WTC11 (cell line): Measurements from ENCODE around the gene FGD6. TPM values are rescaled to one million over a fixed set of nuclear protein-coding genes. Genes with fewer than 3 reads are reported as not detected.
A peak's percentile ranks its signal among the peaks of the same experiment; 100 is the strongest.

ENCODE experiments used
- ATAC-seq: fragments of 200-7000 bp; cut with Tn5 transposase; 2 replicates; pipeline ENCODE4 v1.10.0; 2021; ENCODE audit warnings: mild to moderate bottlenecking, moderate library complexity
- CTCF ChIA-PET: fragments of 300-600 bp; sonication (Branson Sonifier 250); formaldehyde crosslinking; loops from one replicate; lab custom pipeline; 2021; ENCODE audit warnings: antibody characterized with exemption; lab: Charles Lee
- POLR2A ChIA-PET: fragments of 350-600 bp; sonication (Branson Sonifier 250); formaldehyde crosslinking; loops from one replicate; lab custom pipeline; 2021; ENCODE audit warnings: antibody characterized with exemption; lab: Charles Lee
- DNase-seq: peaks from one replicate; pipeline ENCODE4 v3.0.0; 2021; ENCODE audit warnings: low spot score
- H3K27ac Mint-ChIP-seq: 2 replicates; pipeline ENCODE4 v1.8.0; 2021; ENCODE audit warnings: mixed read lengths
- H3K27me3 Mint-ChIP-seq: 2 replicates; pipeline ENCODE4 v1.8.0; 2021; ENCODE audit warnings: low read depth, mild to moderate bottlenecking, moderate library complexity, mixed read lengths
- H3K36me3 Mint-ChIP-seq: 2 replicates; pipeline ENCODE4 v1.8.0; 2021; ENCODE audit warnings: mixed read lengths
- H3K4me1 Mint-ChIP-seq: 2 replicates; pipeline ENCODE4 v1.8.0; 2022; ENCODE audit warnings: mixed read lengths
- H3K4me3 Mint-ChIP-seq: 2 replicates; pipeline ENCODE4 v1.8.0; 2021; ENCODE audit warnings: mild to moderate bottlenecking, moderate library complexity, mixed read lengths
- H3K9me3 Mint-ChIP-seq: 2 replicates; pipeline ENCODE4 v1.8.0; 2021; ENCODE audit warnings: mixed read lengths
- AFF4 ChIP-seq: sonication (generic); formaldehyde crosslinking; IDR thresholded peaks from 2 replicates; pipeline ENCODE4 v1.8.1; 2023; ENCODE audit warnings: mild to moderate bottlenecking, missing genetic modification reagents, borderline replicate concordance
- ESRRA ChIP-seq: sonication (generic); formaldehyde crosslinking; IDR thresholded peaks from 2 replicates; pipeline ENCODE4 v1.8.1; 2022; ENCODE audit warnings: mild to moderate bottlenecking, missing genetic modification reagents, borderline replicate concordance
- FOXK1 ChIP-seq: sonication (generic); formaldehyde crosslinking; IDR thresholded peaks from 2 replicates; pipeline ENCODE4 v1.8.0; 2022; ENCODE audit warnings: mild to moderate bottlenecking, moderate library complexity, missing genetic modification reagents
- GRHL2 ChIP-seq: fragments of 250-450 bp; sonication (Bioruptor Pico); IDR thresholded peaks from 2 replicates; pipeline ENCODE4 v1.8.0; 2022; ENCODE audit warnings: mild to moderate bottlenecking, moderate library complexity; ENCODE audit not compliant: insufficient replicate concordance, severe bottlenecking
- JUN ChIP-seq: sonication (generic); formaldehyde crosslinking; IDR thresholded peaks from 2 replicates; pipeline ENCODE4 v1.8.0; 2023; ENCODE audit warnings: mild to moderate bottlenecking, missing genetic modification reagents
- MXD4 ChIP-seq: fragments of 250-450 bp; sonication (Bioruptor Pico); IDR thresholded peaks from 2 replicates; pipeline ENCODE4 v1.8.0; 2021; ENCODE audit warnings: mild to moderate bottlenecking, moderate library complexity, borderline replicate concordance
- MYBL2 ChIP-seq: sonication (generic); formaldehyde crosslinking; IDR thresholded peaks from 2 replicates; pipeline ENCODE4 v1.8.1; 2023; ENCODE audit warnings: mild to moderate bottlenecking, moderate library complexity, missing genetic modification reagents
- PRDM15 ChIP-seq: sonication (generic); formaldehyde crosslinking; IDR thresholded peaks from 2 replicates; pipeline ENCODE4 v1.8.0; 2022; ENCODE audit warnings: missing genetic modification reagents
- RORB ChIP-seq: fragments of 250-450 bp; sonication (Bioruptor Pico); IDR thresholded peaks from 2 replicates; pipeline ENCODE4 v1.9.0; 2021; ENCODE audit warnings: mild to moderate bottlenecking
- SOX15 ChIP-seq: fragments of 250-450 bp; sonication (Bioruptor Pico); IDR thresholded peaks from 2 replicates; pipeline ENCODE4 v1.9.0; 2021; ENCODE audit warnings: mild to moderate bottlenecking
- SP1 ChIP-seq: sonication (generic); formaldehyde crosslinking; conservative IDR thresholded peaks from 2 replicates; pipeline ENCODE4 v1.8.1; 2022; ENCODE audit warnings: missing genetic modification reagents
- TEAD4 ChIP-seq: sonication (generic); formaldehyde crosslinking; IDR thresholded peaks from 2 replicates; pipeline ENCODE4 v1.8.0; 2022; ENCODE audit warnings: mild to moderate bottlenecking, missing genetic modification reagents
- ZBTB21 ChIP-seq: sonication (generic); formaldehyde crosslinking; IDR thresholded peaks from 2 replicates; pipeline ENCODE4 v1.8.1; 2023; ENCODE audit warnings: mild to moderate bottlenecking, missing genetic modification reagents, borderline replicate concordance
- ZNF138 ChIP-seq: sonication (generic); formaldehyde crosslinking; conservative IDR thresholded peaks from 2 replicates; pipeline ENCODE4 v1.8.1; 2022; ENCODE audit warnings: mild to moderate bottlenecking, moderate library complexity, missing genetic modification reagents
- ZNF232 ChIP-seq: sonication (generic); formaldehyde crosslinking; IDR thresholded peaks from 2 replicates; pipeline ENCODE4 v1.8.0; 2022; ENCODE audit warnings: mild to moderate bottlenecking, missing genetic modification reagents
- total RNA-seq: library from RNA; stranded (reverse); gene quantifications from 3 replicates; pipeline ENCODE4 v1.2.3, GENCODE V29; 2021
- TF ChIP-seq, protein P1 (sequence below): fragments of 250-450 bp; sonication (Bioruptor Pico); IDR thresholded peaks from 2 replicates; pipeline ENCODE4 v1.9.0; 2021; ENCODE audit warnings: mild to moderate bottlenecking
- TF ChIP-seq, protein P2 (sequence below): sonication (generic); formaldehyde crosslinking; IDR thresholded peaks from 2 replicates; pipeline ENCODE4 v1.8.0; 2022; ENCODE audit warnings: mild to moderate bottlenecking, missing genetic modification reagents
- TF ChIP-seq, protein P3 (sequence below): fragments of 200-600 bp; IDR thresholded peaks from 2 replicates; pipeline ENCODE4 v1.8.0; 2022; ENCODE audit warnings: antibody characterized with exemption
- TF ChIP-seq, protein P4 (sequence below): sonication (generic); formaldehyde crosslinking; IDR thresholded peaks from 2 replicates; pipeline ENCODE4 v1.8.0; 2022; ENCODE audit warnings: mild to moderate bottlenecking, missing genetic modification reagents

FGD6 gene
- total RNA-seq, 1 experiment from 2014 or later, result 28.2 TPM

GRCh38 chr12:95074766-95075165 is 142.5 kb downstream of the FGD6 start:
- Mint-ChIP-seq H3K4me3 (no peak overlapping the region), H3K9me3 (no peaks in the 10 kb centered on the region), H3K27ac (no peak overlapping the region)
- TF ChIP-seq GRHL2 (CRISPR knock-in tag) (no peak), AFF4 (CRISPR knock-in tag) (no peak), FOXK1 (no peak), PRDM15 (CRISPR knock-in tag) (no peak), RORB (no peak), MXD4 (CRISPR knock-in tag) (no peak), MYBL2 (no peak), SOX15 (CRISPR knock-in tag) (no peak), ZNF232 (CRISPR knock-in tag) (no peak), TEAD4 (CRISPR knock-in tag) (no peak), ZBTB21 (CRISPR knock-in tag) (no peak)
- TF ChIP-seq, protein P1, sequence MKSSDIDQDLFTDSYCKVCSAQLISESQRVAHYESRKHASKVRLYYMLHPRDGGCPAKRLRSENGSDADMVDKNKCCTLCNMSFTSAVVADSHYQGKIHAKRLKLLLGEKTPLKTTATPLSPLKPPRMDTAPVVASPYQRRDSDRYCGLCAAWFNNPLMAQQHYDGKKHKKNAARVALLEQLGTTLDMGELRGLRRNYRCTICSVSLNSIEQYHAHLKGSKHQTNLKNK, result no peak
- TF ChIP-seq, all 79 proteins: peak for 0
- no peak for ATAC-seq
- H3K27me3 Mint-ChIP-seq, result no peaks in the 10 kb centered on the region; the same call in 1 of the 2 replicates
- POLR2A ChIA-PET, result no interaction called here
- CTCF ChIA-PET, result no interaction called here
- no peaks in the 10 kb centered on the region for H3K36me3 Mint-ChIP-seq
- no peaks in the 10 kb centered on the region; the same call in 1 of the 2 replicates for H3K4me1 Mint-ChIP-seq
- DNase-seq, result no peak

DNA sequence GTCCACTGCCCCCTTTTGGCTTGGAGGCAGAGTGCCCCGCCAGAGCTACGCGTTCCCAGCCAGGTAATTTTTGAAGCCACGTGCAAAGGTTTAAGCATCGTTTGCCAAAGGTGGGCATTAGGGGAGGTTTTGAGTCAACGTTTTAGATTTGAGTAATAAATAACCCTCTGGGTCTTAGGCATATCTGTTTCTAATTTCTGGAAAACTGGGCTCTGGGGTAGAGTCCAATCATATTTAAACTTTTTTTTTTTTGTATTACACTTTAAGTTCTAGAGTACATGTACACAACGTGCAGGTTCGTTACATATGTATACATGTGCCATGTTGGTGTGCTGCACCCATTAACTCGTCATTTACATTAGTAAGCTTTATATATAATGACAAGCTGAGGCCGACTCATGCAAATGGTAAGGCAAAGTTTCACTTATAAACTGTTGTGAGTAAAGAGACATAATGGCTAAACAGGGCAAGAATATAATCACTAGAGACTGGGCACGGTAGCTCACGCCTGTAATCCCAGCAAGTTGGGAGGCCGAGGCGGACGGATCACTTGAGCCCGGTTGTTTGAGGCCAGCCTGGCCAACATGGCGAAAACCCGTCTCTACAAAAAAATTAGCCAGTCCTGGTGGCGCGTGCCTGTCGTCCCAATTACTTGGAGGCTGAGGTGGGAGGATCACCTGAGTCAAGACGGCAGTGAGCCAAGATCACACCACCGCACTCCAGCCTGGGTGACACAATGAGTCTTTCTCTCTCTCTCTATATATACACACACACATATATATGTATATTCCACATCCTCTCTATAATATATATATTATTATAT is 143.4 kb downstream of the FGD6 start:
- DNase-seq (no peak), ATAC-seq (no peak)
- no peaks in the 10 kb centered on the region; the same call in 1 of the 2 replicates for H3K27me3 Mint-ChIP-seq
- no peaks in the 10 kb centered on the region for H3K9me3 Mint-ChIP-seq
- ChIA-PET POLR2A (interaction anchor here (0.8 to 1.8 kb wide), 4 partner anchors 70 to 400 kb away, joined by 3 to 9 read pairs (median 6); partner anchors contain the start of genes FGD6, METAP2, NDUFA12 and VEZT), CTCF (interaction anchor here (0.6 to 2.2 kb wide), 22 partner anchors 8 to 813 kb away, joined by 3 to 12 read pairs (median 4); partner anchors contain the start of gene METAP2)
- H3K27ac Mint-ChIP-seq, result peak overlapping the region; percentile 90; the same call in 1 of the 2 replicates
- no peaks in the 10 kb centered on the region; the same call in 1 of the 2 replicates for H3K4me1 Mint-ChIP-seq
- no peaks in the 10 kb centered on the region for H3K36me3 Mint-ChIP-seq
- peak overlapping the region; percentile 92 for H3K4me3 Mint-ChIP-seq
- TF ChIP-seq ESRRA (CRISPR knock-in tag), result no peak
- TF ChIP-seq TEAD4 (CRISPR knock-in tag), result no peak
- TF ChIP-seq, protein P2, sequence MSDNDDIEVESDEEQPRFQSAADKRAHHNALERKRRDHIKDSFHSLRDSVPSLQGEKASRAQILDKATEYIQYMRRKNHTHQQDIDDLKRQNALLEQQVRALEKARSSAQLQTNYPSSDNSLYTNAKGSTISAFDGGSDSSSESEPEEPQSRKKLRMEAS (CRISPR knock-in tag), result peak; percentile 80; the same call in 1 of the 2 replicates
- TF ChIP-seq ZNF138 (CRISPR knock-in tag), result no peak
- no peak for TF ChIP-seq JUN
- TF ChIP-seq, protein P3, sequence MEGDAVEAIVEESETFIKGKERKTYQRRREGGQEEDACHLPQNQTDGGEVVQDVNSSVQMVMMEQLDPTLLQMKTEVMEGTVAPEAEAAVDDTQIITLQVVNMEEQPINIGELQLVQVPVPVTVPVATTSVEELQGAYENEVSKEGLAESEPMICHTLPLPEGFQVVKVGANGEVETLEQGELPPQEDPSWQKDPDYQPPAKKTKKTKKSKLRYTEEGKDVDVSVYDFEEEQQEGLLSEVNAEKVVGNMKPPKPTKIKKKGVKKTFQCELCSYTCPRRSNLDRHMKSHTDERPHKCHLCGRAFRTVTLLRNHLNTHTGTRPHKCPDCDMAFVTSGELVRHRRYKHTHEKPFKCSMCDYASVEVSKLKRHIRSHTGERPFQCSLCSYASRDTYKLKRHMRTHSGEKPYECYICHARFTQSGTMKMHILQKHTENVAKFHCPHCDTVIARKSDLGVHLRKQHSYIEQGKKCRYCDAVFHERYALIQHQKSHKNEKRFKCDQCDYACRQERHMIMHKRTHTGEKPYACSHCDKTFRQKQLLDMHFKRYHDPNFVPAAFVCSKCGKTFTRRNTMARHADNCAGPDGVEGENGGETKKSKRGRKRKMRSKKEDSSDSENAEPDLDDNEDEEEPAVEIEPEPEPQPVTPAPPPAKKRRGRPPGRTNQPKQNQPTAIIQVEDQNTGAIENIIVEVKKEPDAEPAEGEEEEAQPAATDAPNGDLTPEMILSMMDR, result peak; percentile 46; the same call in 1 of the 2 replicates
- TF ChIP-seq MYBL2, result no peak; the same call in 1 of the 2 replicates
- no peak for TF ChIP-seq SP1 (CRISPR knock-in tag)
- TF ChIP-seq, protein P1, result no peak
- TF ChIP-seq, protein P4, sequence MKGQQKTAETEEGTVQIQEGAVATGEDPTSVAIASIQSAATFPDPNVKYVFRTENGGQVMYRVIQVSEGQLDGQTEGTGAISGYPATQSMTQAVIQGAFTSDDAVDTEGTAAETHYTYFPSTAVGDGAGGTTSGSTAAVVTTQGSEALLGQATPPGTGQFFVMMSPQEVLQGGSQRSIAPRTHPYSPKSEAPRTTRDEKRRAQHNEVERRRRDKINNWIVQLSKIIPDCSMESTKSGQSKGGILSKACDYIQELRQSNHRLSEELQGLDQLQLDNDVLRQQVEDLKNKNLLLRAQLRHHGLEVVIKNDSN (CRISPR knock-in tag), result no peak
